ENCODE results near the gene C1orf115.
"Not testable (repeated sequence)": the region's sequence is repeated elsewhere in the genome, so short reads cannot be mapped to it uniquely, and the experiment has no call there.

Gene C1orf115

GRCh38 chr1:220711056-220711809, 21.1 kb downstream of the C1orf115 start:
- no peak overlapping the region for H3K4me3 ChIP-seq (ENCODE audit: low read depth, low read length)
- DNase-seq (ENCODE audit: low read depth, low spot score): no peak
- in situ Hi-C loops (cut with HindIII; ENCODE audit: low sequenced_read_pairs): no loop called here
- TF ChIP-seq, protein P1, sequence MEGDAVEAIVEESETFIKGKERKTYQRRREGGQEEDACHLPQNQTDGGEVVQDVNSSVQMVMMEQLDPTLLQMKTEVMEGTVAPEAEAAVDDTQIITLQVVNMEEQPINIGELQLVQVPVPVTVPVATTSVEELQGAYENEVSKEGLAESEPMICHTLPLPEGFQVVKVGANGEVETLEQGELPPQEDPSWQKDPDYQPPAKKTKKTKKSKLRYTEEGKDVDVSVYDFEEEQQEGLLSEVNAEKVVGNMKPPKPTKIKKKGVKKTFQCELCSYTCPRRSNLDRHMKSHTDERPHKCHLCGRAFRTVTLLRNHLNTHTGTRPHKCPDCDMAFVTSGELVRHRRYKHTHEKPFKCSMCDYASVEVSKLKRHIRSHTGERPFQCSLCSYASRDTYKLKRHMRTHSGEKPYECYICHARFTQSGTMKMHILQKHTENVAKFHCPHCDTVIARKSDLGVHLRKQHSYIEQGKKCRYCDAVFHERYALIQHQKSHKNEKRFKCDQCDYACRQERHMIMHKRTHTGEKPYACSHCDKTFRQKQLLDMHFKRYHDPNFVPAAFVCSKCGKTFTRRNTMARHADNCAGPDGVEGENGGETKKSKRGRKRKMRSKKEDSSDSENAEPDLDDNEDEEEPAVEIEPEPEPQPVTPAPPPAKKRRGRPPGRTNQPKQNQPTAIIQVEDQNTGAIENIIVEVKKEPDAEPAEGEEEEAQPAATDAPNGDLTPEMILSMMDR (IDR thresholded peaks at IDR 0.05; ENCODE audit: low read depth, low read length): no peak

GRCh38 chr1:220715986-220716385, 25.8 kb downstream of the C1orf115 start:
- in situ Hi-C loops (cut with HindIII; ENCODE audit: low sequenced_read_pairs); DNase-seq (ENCODE audit: low read depth, low spot score); H3K4me3 ChIP-seq (ENCODE audit: low read depth, low read length): not testable (repeated sequence)

GRCh38 chr1:220717800-220718640, 27.9 kb downstream of the C1orf115 start:
- TF ChIP-seq, protein P1 (IDR thresholded peaks at IDR 0.05; ENCODE audit: low read depth, low read length): no peak
- in situ Hi-C loops (cut with HindIII; ENCODE audit: low sequenced_read_pairs): no loop called here
- DNase-seq (ENCODE audit: low read depth, low spot score): no peak
- no peak overlapping the region for H3K4me3 ChIP-seq (ENCODE audit: low read depth, low read length)

DNA sequence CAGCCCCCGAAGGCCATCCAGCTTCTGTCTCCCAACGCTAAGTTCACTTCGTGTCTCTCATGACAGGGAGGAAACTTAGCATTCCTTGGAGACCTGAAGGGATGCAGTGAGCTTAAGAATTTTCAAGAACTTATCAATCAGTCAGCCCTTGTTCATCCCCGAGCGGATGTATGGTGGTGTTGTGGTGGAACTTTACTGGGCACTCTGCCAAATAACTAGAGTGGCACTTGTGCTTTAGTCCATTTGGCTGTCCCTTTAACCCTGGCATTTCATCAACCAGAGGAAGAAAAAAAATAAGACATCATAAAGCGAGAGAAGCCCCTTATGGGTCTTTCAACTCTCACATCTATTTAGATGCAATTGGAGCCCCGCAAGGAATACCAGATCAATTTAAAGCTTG, 31.1 kb downstream of the C1orf115 start:
- H3K4me3 ChIP-seq (ENCODE audit: low read depth, low read length); DNase-seq (ENCODE audit: low read depth, low spot score); in situ Hi-C loops (cut with HindIII; ENCODE audit: low sequenced_read_pairs): not testable (repeated sequence)

DNA sequence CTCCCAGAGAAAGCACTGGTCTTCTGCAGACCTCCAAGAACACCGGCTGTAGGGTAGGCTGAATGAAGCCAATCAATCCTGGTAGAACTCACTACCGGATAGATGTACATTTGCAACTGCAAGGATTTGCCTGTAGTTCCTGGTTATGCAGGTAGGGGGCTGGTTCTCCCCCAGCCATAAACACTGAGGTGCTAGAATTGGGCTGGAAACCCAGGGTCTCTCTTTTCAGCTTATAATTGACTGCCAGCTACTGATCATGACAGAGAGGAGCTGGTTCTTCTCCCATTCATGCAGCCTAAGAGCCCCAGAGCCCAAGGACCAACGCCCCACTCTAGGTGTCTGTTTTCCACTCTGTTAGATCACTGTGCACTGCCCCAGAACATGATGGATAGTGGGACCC, 36.5 kb downstream of the C1orf115 start:
- TF ChIP-seq, protein P1 (IDR thresholded peaks at IDR 0.05; ENCODE audit: low read depth, low read length): peak; percentile 37
- no peak overlapping the region for H3K4me3 ChIP-seq (ENCODE audit: low read depth, low read length)
- in situ Hi-C loops (cut with HindIII; ENCODE audit: low sequenced_read_pairs): no loop called here
- DNase-seq (ENCODE audit: low read depth, low spot score): no peak

GRCh38 chr1:220727519-220727918, 37.4 kb downstream of the C1orf115 start:
- TF ChIP-seq, protein P1 (IDR thresholded peaks at IDR 0.05; ENCODE audit: low read depth, low read length): no peak

DNA sequence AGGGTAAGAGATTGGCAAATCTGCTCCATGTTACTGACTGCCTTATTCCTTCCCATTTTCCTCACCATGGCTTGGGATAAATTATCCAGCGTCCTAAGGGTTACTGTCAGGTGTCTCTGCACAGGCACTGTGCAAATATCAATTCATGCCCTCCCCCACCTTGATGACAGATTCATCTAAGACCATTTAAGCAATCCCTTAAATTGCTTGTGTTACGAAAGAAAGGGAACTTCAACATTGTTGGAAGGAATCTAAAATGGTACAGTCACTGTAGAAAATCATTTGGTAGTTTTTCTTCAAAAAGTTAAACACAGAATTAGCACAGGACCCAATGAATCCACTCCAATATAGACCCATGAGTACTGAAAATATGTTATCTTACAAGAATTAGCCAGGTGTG, 40.3 kb downstream of the C1orf115 start:
- DNase-seq (ENCODE audit: low read depth, low spot score): no peak
- in situ Hi-C loops (cut with HindIII; ENCODE audit: low sequenced_read_pairs): no loop called here
- TF ChIP-seq, protein P1 (IDR thresholded peaks at IDR 0.05; ENCODE audit: low read depth, low read length): no peak
- no peak overlapping the region for H3K4me3 ChIP-seq (ENCODE audit: low read depth, low read length)

More at GRCh38 chr1:220727519-220727918, 37.4 kb downstream of the C1orf115 start:
- no peak for DNase-seq (ENCODE audit: low read depth, low spot score)
- no peak overlapping the region for H3K4me3 ChIP-seq (ENCODE audit: low read depth, low read length)
- in situ Hi-C loops (cut with HindIII; ENCODE audit: low sequenced_read_pairs): no loop called here
